SK-N-SH (cell line): ENCODE results near the gene SLC41A2. TPM values are rescaled to one million over a fixed set of nuclear protein-coding genes. Genes with fewer than 3 reads are reported as not detected.

Source experiments
- CTCF ChIA-PET: fragments of 300-600, 350-600 bp; formaldehyde crosslinking; extraction: SDS; loops from one replicate; lab custom pipeline; 2021; lab: Yijun Ruan, JAX
- POLR2A ChIA-PET: fragments of 350-600 bp; sonication (Branson Sonifier 250); formaldehyde crosslinking; extraction: SDS; loops from one replicate; lab custom pipeline; 2020; ENCODE audit warnings: antibody characterized with exemption, inconsistent platforms; lab: Yijun Ruan, JAX
- DNase-seq: peaks from one replicate; pipeline ENCODE4 v3.0.0; 2012
- H2AFZ ChIP-seq: fragments of 200-600 bp; sonication (generic); 2 replicates; pipeline ENCODE4 v1.8.1; 2016; ENCODE audit warnings: antibody characterized with exemption, mild to moderate bottlenecking, low read depth
- H3F3A ChIP-seq: fragments of 200-600 bp; sonication (generic); replicated peaks from 2 replicates; pipeline ENCODE3; 2016; ENCODE audit warnings: antibody characterized with exemption, mild to moderate bottlenecking; ENCODE audit not compliant: insufficient read depth
- H3K27ac ChIP-seq, 2 experiments: fragments of 200-500 bp in 1 of 2; fragments of 200-600 bp in 1 of 2; sonication (Bioruptor generic) in 1 of 2; sonication (generic), shearing (Covaris generic) in 1 of 2; 2 replicates each; pipeline versions ENCODE4 v1.5.1 to v1.6.1; 2014 to 2016; ENCODE audit warnings: low read depth in 2 of 2, inconsistent platforms in 1 of 2, low read length in 1 of 2, mild to moderate bottlenecking in 1 of 2, mixed read lengths in 1 of 2
- H3K27me3 ChIP-seq: fragments of 200-600 bp; sonication (generic), shearing (Covaris generic); 2 replicates; pipeline ENCODE4 v1.6.1; 2016; ENCODE audit warnings: mixed run types; ENCODE audit not compliant: insufficient read depth
- H3K36me3 ChIP-seq, 2 experiments: fragments of 200-500 bp in 1 of 2; fragments of 200-600 bp in 1 of 2; sonication (Bioruptor generic) in 1 of 2; sonication (generic) in 1 of 2; replicated peaks in 1 of 2; 2 replicates each; pipeline versions ENCODE3 to v1.5.1; 2014 to 2016; ENCODE audit warnings: low read length in 1 of 2, mild to moderate bottlenecking in 1 of 2; ENCODE audit not compliant: insufficient read depth in 2 of 2, control insufficient read depth in 1 of 2
- H3K4me1 ChIP-seq, 2 experiments: fragments of 200-500 bp in 1 of 2; fragments of 200-600 bp in 1 of 2; sonication (Bioruptor generic) in 1 of 2; sonication (generic), shearing (Covaris generic) in 1 of 2; 2 replicates each; pipeline versions ENCODE4 v1.5.1 to v1.6.1; 2014 to 2016; ENCODE audit warnings: low read depth in 1 of 2, low read length in 1 of 2, mixed run types in 1 of 2; ENCODE audit not compliant: insufficient read depth in 2 of 2, control insufficient read depth in 1 of 2
- H3K4me2 ChIP-seq: fragments of 200-600 bp; sonication (generic), shearing (Covaris generic); 2 replicates; pipeline ENCODE4 v1.6.1; 2017; ENCODE audit warnings: mixed run types
- H3K4me3 ChIP-seq, 2 experiments: fragments of 200-500 bp in 1 of 2; fragments of 200-600 bp in 1 of 2; sonication (Bioruptor generic) in 1 of 2; sonication (generic), shearing (Covaris generic) in 1 of 2; 2 replicates each; pipeline versions ENCODE4 v1.5.1 to v1.8.1; 2014 to 2016; ENCODE audit warnings: low read depth in 2 of 2, inconsistent platforms in 1 of 2, low read length in 1 of 2, mild to moderate bottlenecking in 1 of 2, mixed read lengths in 1 of 2, moderate library complexity in 1 of 2
- H3K79me2 ChIP-seq: fragments of 200-600 bp; sonication (generic); 2 replicates; pipeline ENCODE4 v1.8.1; 2017; ENCODE audit warnings: mild to moderate bottlenecking; ENCODE audit not compliant: insufficient read depth
- H3K9ac ChIP-seq: fragments of 200-600 bp; sonication (generic); 2 replicates; pipeline ENCODE4 v1.6.1; 2017; ENCODE audit warnings: mixed run types
- H3K9me2 ChIP-seq: fragments of 200-600 bp; sonication (generic); 2 replicates; pipeline ENCODE4 v1.6.1; 2017; ENCODE audit warnings: mixed run types
- H3K9me3 ChIP-seq: fragments of 200-600 bp; sonication (generic); 2 replicates; pipeline ENCODE4 v1.6.1; 2017; ENCODE audit warnings: mixed run types, mild to moderate bottlenecking, moderate library complexity
- H4K20me1 ChIP-seq: fragments of 200-600 bp; sonication (generic); 2 replicates; pipeline ENCODE4 v1.6.1; 2017; ENCODE audit warnings: mild to moderate bottlenecking, mixed run types; ENCODE audit not compliant: insufficient read depth
- EZH2phosphoT487 ChIP-seq: fragments of 200-600 bp; sonication (generic); IDR thresholded peaks from 2 replicates; pipeline ENCODE4 v1.6.1; 2017; ENCODE audit warnings: low read depth, mixed run types, mild to moderate bottlenecking, antibody characterized with exemption, moderate library complexity, borderline replicate concordance
- FOSL2 ChIP-seq: IDR thresholded peaks from 2 replicates; pipeline ENCODE4 v1.4.0; 2012; ENCODE audit warnings: low read depth, mild to moderate bottlenecking, moderate library complexity, borderline replicate concordance
- FOXJ3 ChIP-seq: sonication (generic); formaldehyde crosslinking; IDR thresholded peaks from 2 replicates; pipeline ENCODE4 v1.5.1; 2020; ENCODE audit warnings: mild to moderate bottlenecking, missing genetic modification reagents
- FOXM1 ChIP-seq: IDR thresholded peaks from 2 replicates; pipeline ENCODE4 v1.4.0; 2012; ENCODE audit warnings: low read depth, mild to moderate bottlenecking
- GABPA ChIP-seq: IDR thresholded peaks from 2 replicates; pipeline ENCODE4 v1.4.0; 2012; ENCODE audit warnings: low read depth, mild to moderate bottlenecking
- GATA2 ChIP-seq: sonication (generic); formaldehyde crosslinking; IDR thresholded peaks from 2 replicates; pipeline ENCODE4 v1.5.0; 2020; ENCODE audit warnings: mild to moderate bottlenecking, missing genetic modification reagents
- IRF3 ChIP-seq: fragments of 150-350 bp; IDR thresholded peaks from 2 replicates; pipeline ENCODE4 v1.6.1; 2016; ENCODE audit warnings: mild to moderate bottlenecking, low read depth, low read length
- JUND ChIP-seq: IDR thresholded peaks from 2 replicates; pipeline ENCODE4 v1.4.0; 2012
- MEF2A ChIP-seq: IDR thresholded peaks from 2 replicates; pipeline ENCODE4 v1.4.0; 2012; ENCODE audit warnings: low read depth, borderline replicate concordance
- NRF1 ChIP-seq: IDR thresholded peaks from 2 replicates; pipeline ENCODE4 v1.6.1; 2012; ENCODE audit warnings: low read depth, mild to moderate bottlenecking, low read length
- PBX3 ChIP-seq: IDR thresholded peaks from 2 replicates; pipeline ENCODE4; 2012
- RAD21 ChIP-seq: IDR thresholded peaks from 2 replicates; pipeline ENCODE4 v1.6.1; 2012; ENCODE audit warnings: mild to moderate bottlenecking, low read length
- RFX5 ChIP-seq: IDR thresholded peaks from 2 replicates; pipeline ENCODE4 v1.6.1; 2012; ENCODE audit warnings: mild to moderate bottlenecking, improper control_type of control experiment, low read length
- RXRA ChIP-seq: IDR thresholded peaks from 2 replicates; pipeline ENCODE4 v1.4.0; 2012; ENCODE audit warnings: low read depth, mild to moderate bottlenecking, borderline replicate concordance
- SMC3 ChIP-seq: IDR thresholded peaks from 2 replicates; pipeline ENCODE4 v1.6.1; 2012; ENCODE audit warnings: low read depth, low read length, improper control_type of control experiment
- TCF12 ChIP-seq: IDR thresholded peaks from 2 replicates; pipeline ENCODE4 v1.4.0; 2012
- WGBS: methylation state at CpG from one replicate; pipeline ENCODE4 v1.1.6; 2017; ENCODE audit warnings: low lambda C conversion rate; 5-methylcytosine and 5-hydroxymethylcytosine counted together
- polyA plus RNA-seq, 3 experiments: library from polyadenylated mRNA; depleted of rRNA; stranded (reverse); fragments of >200 nt; gene quantifications; 2 replicates each; pipeline ENCODE4 v1.2.3, GENCODE V29; 2012
- TF ChIP-seq, protein P1 (sequence below): IDR thresholded peaks from 2 replicates; pipeline ENCODE4 v1.4.0; 2012; ENCODE audit warnings: low read depth, borderline replicate concordance
- TF ChIP-seq, protein P2 (sequence below): IDR thresholded peaks from 2 replicates; pipeline ENCODE4 v1.4.0; 2012; ENCODE audit warnings: low read depth, borderline replicate concordance

SLC41A2 gene
- polyA plus RNA-seq, 1 of the 3 experiments (the other 2 are of a cell fraction) = 1.7 TPM

DNA sequence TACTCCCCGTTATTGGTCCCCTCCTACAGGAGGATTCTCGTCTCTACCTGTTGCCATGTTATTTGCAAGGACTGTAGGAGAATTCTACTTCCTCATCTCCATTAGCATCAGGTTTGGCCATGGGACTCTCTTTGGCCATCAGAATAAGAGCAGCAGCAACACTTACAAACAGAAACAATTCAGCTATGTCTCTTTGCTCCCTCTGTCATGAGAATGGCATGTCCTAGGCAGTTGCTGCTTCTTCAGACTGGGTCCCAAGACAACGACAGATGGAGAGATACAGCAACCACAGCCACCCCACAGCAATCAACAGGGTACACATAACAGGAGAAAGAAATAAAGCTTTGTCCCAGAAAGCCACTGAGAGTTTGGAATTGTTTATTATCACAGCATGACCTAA lies 19.7 kb downstream of the SLC41A2 start:
- ChIA-PET CTCF (no interaction called here), POLR2A (no interaction called here)
- 82% methylated on average over 3 of the region's 3 CpGs for WGBS
- TF ChIP-seq RXRA (no peak), RFX5 (no peak), GATA2 (CRISPR knock-in tag) (no peak), GABPA (no peak), EZH2phosphoT487 (no peak), FOSL2 (no peak), FOXM1 (no peak), RAD21 (no peak), PBX3 (no peak), TCF12 (no peak), MEF2A (no peak), JUND (no peak), FOXJ3 (CRISPR knock-in tag) (no peak), SMC3 (no peak), IRF3 (no peak), NRF1 (no peak)
- TF ChIP-seq, protein P1, sequence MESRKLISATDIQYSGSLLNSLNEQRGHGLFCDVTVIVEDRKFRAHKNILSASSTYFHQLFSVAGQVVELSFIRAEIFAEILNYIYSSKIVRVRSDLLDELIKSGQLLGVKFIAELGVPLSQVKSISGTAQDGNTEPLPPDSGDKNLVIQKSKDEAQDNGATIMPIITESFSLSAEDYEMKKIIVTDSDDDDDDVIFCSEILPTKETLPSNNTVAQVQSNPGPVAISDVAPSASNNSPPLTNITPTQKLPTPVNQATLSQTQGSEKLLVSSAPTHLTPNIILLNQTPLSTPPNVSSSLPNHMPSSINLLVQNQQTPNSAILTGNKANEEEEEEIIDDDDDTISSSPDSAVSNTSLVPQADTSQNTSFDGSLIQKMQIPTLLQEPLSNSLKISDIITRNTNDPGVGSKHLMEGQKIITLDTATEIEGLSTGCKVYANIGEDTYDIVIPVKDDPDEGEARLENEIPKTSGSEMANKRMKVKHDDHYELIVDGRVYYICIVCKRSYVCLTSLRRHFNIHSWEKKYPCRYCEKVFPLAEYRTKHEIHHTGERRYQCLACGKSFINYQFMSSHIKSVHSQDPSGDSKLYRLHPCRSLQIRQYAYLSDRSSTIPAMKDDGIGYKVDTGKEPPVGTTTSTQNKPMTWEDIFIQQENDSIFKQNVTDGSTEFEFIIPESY = no peak
- TF ChIP-seq, protein P2, sequence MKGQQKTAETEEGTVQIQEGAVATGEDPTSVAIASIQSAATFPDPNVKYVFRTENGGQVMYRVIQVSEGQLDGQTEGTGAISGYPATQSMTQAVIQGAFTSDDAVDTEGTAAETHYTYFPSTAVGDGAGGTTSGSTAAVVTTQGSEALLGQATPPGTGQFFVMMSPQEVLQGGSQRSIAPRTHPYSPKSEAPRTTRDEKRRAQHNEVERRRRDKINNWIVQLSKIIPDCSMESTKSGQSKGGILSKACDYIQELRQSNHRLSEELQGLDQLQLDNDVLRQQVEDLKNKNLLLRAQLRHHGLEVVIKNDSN = no peak
- Histone ChIP-seq H3K9ac (no peak overlapping the region), H3F3A (peaks cover 3% of the 10 kb centered on the region), H2AFZ (no peak overlapping the region), H4K20me1 (no peaks in the 10 kb centered on the region), H3K27me3 (no peaks in the 10 kb centered on the region), H3K4me1 (no peaks in the 10 kb centered on the region; a peak in 1 of 4 replicates), H3K9me3 (no peaks in the 10 kb centered on the region; the same call in 1 of the 2 replicates), H3K79me2 (peaks cover 6% of the 10 kb centered on the region; the same call in 1 of the 2 replicates), H3K9me2 (no peaks in the 10 kb centered on the region), H3K4me3 (no peak overlapping the region), H3K36me3 (no peaks in the 10 kb centered on the region), H3K4me2 (no peak overlapping the region), H3K27ac (no peak overlapping the region)
- DNase-seq = no peak
